Endothelial cell (in vitro differentiated cells): ENCODE measurements around the gene RASL10B. TPM values are rescaled to one million over a fixed set of nuclear protein-coding genes. Genes with fewer than 3 reads are reported as not detected.

ENCODE experiments used
- DNase-seq: peaks from one replicate; pipeline ENCODE4 v3.0.0; 2021; ENCODE audit warnings: low spot score
- H3K27ac Mint-ChIP-seq: one replicate; pipeline ENCODE4 v1.8.0; 2021; ENCODE audit warnings: mixed read lengths, inconsistent platforms; ENCODE audit not compliant: unreplicated experiment
- H3K27me3 Mint-ChIP-seq: one replicate; pipeline ENCODE4 v1.8.0; 2021; ENCODE audit warnings: mild to moderate bottlenecking, moderate library complexity, mixed read lengths, inconsistent platforms; ENCODE audit not compliant: unreplicated experiment
- H3K36me3 Mint-ChIP-seq: one replicate; pipeline ENCODE4 v1.8.0; 2021; ENCODE audit warnings: mild to moderate bottlenecking, low read depth, mixed read lengths, inconsistent platforms; ENCODE audit not compliant: unreplicated experiment
- H3K4me1 Mint-ChIP-seq: one replicate; pipeline ENCODE4 v1.8.0; 2021; ENCODE audit warnings: mild to moderate bottlenecking, mixed read lengths, inconsistent platforms; ENCODE audit not compliant: unreplicated experiment
- H3K4me3 Mint-ChIP-seq: one replicate; pipeline ENCODE4 v1.8.0; 2021; ENCODE audit warnings: mild to moderate bottlenecking, mixed read lengths, inconsistent platforms; ENCODE audit not compliant: unreplicated experiment
- H3K9me3 Mint-ChIP-seq: one replicate; pipeline ENCODE4 v1.8.0; 2021; ENCODE audit warnings: mixed read lengths, inconsistent platforms; ENCODE audit not compliant: unreplicated experiment
- CTCF ChIP-seq: fragments of 200-600 bp; sonication (generic); IDR thresholded peaks from one replicate; pipeline ENCODE4 v1.5.0; 2021; ENCODE audit warnings: antibody characterized with exemption; ENCODE audit not compliant: unreplicated experiment
- total RNA-seq: library from RNA; stranded (reverse); fragmentation: NEBNext Ultra II Directional; extraction: Animal tissue kit (Norgen Biotek cat#: 25700); gene quantifications from one replicate; pipeline ENCODE4 v1.2.1, GENCODE V29; 2021; ENCODE audit not compliant: unreplicated experiment

RASL10B gene
- total RNA-seq, 1 donor from 2014 or later = 1.7 TPM

GRCh38 chr17:35744830-35745229, 13.4 kb downstream of the RASL10B start:
- no peak for TF ChIP-seq CTCF
- peaks cover 18% of the 10 kb centered on the region for H3K27me3 Mint-ChIP-seq
- H3K36me3 Mint-ChIP-seq = no peaks in the 10 kb centered on the region
- no peak overlapping the region for H3K4me3 Mint-ChIP-seq
- no peak for DNase-seq
- H3K27ac Mint-ChIP-seq = no peak overlapping the region
- H3K4me1 Mint-ChIP-seq = peaks cover 4% of the 10 kb centered on the region
- H3K9me3 Mint-ChIP-seq = no peaks in the 10 kb centered on the region

GRCh38 chr17:35745246-35745645, 13.8 kb downstream of the RASL10B start:
- peaks cover 4% of the 10 kb centered on the region for H3K4me1 Mint-ChIP-seq
- no peak for TF ChIP-seq CTCF
- DNase-seq = no peak
- H3K4me3 Mint-ChIP-seq = no peak overlapping the region
- H3K36me3 Mint-ChIP-seq = no peaks in the 10 kb centered on the region
- no peaks in the 10 kb centered on the region for H3K9me3 Mint-ChIP-seq
- H3K27ac Mint-ChIP-seq = no peak overlapping the region
- peaks cover 14% of the 10 kb centered on the region for H3K27me3 Mint-ChIP-seq

GRCh38 chr17:35745749-35746320, 14.4 kb downstream of the RASL10B start:
- no peaks in the 10 kb centered on the region for H3K36me3 Mint-ChIP-seq
- no peak overlapping the region for H3K4me3 Mint-ChIP-seq
- H3K4me1 Mint-ChIP-seq = peaks cover 8% of the 10 kb centered on the region
- H3K27me3 Mint-ChIP-seq = peaks cover 14% of the 10 kb centered on the region
- no peak for TF ChIP-seq CTCF
- DNase-seq = no peak
- no peaks in the 10 kb centered on the region for H3K9me3 Mint-ChIP-seq
- H3K27ac Mint-ChIP-seq = no peak overlapping the region

GRCh38 chr17:35747540-35748017, 16.1 kb downstream of the RASL10B start:
- Mint-ChIP-seq H3K27ac (no peak overlapping the region), H3K4me3 (no peak overlapping the region), H3K4me1 (peaks cover 4% of the 10 kb centered on the region), H3K27me3 (peaks cover 8% of the 10 kb centered on the region), H3K36me3 (no peaks in the 10 kb centered on the region), H3K9me3 (no peaks in the 10 kb centered on the region)
- TF ChIP-seq CTCF = peak; percentile 83
- DNase-seq = peak; percentile 82

- no peaks in the 10 kb centered on the region for H3K9me3 Mint-ChIP-seq
- no peak for DNase-seq
- no peak for TF ChIP-seq CTCF
These were observed 17.0 kb downstream of the RASL10B start for GRCh38 chr17:35748341-35748841.

More at GRCh38 chr17:35748341-35748841, 17.0 kb downstream of the RASL10B start:
- no peaks in the 10 kb centered on the region for H3K36me3 Mint-ChIP-seq
- H3K4me1 Mint-ChIP-seq = peaks cover 4% of the 10 kb centered on the region
- peaks cover 10% of the 10 kb centered on the region for H3K27me3 Mint-ChIP-seq
- no peak overlapping the region for H3K4me3 Mint-ChIP-seq
- H3K27ac Mint-ChIP-seq = no peak overlapping the region
